Measurements from ENCODE around the gene CEACAM3.

The CEACAM3 gene

DNA sequence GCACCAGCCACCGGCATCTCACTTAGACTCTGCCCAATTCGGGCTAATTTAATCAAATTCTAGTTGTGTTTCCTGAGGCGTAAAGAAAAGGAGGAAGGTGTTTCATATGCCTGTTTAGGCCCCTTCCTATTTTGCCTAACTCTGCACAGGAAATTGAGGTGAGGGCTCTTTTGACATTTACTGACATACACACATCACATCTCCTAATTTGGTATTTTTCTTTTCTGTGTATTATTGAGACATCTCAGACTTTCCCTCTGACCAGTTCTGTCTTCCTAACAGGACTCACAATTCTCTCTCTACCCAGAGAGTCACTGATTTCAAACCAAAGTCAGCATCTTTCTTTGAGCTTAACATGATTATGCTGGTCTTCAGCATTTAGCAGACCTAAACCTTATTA lies 7.9 kb downstream of the CEACAM3 start:
- TF ChIP-seq ZFP3 (CRISPR knock-in tag; IDR thresholded peaks at IDR 0.05) (no peak), CSDC2 (CRISPR knock-in tag; IDR thresholded peaks at IDR 0.05) (no peak), ARNTL (CRISPR knock-in tag; IDR thresholded peaks at IDR 0.05; ENCODE audit: borderline replicate concordance, low read depth) (no peak), ZNF565 (CRISPR knock-in tag; conservative IDR thresholded peaks at IDR 0.05; ENCODE audit: low read depth) (no peak)
- TF ChIP-seq, protein P1, sequence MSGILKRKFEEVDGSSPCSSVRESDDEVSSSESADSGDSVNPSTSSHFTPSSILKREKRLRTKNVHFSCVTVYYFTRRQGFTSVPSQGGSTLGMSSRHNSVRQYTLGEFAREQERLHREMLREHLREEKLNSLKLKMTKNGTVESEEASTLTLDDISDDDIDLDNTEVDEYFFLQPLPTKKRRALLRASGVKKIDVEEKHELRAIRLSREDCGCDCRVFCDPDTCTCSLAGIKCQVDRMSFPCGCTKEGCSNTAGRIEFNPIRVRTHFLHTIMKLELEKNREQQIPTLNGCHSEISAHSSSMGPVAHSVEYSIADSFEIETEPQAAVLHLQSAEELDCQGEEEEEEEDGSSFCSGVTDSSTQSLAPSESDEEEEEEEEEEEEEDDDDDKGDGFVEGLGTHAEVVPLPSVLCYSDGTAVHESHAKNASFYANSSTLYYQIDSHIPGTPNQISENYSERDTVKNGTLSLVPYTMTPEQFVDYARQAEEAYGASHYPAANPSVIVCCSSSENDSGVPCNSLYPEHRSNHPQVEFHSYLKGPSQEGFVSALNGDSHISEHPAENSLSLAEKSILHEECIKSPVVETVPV (CRISPR knock-in tag; IDR thresholded peaks at IDR 0.05), result no peak
- ATAC-seq, result no peak

DNA sequence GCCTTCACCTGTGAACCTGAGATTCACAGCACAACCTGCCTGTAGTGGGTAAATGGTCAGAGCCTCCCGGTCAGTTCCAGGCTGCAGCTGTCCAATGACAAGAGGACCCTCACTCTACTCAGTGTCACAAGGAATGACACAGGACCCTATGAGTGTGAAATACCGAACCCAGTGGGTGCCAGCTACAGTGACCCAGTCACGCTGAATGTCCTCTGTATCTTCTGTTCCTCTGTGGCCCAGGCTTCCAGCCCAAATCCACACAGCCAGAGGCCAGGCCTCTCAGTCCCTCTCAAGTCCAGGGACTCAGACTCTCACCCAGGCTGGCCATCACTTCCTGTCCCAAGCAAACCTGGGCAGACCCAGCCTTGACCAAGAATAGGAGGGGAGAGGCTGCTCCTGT lies 10.8 kb downstream of the CEACAM3 start:
- no peak for ATAC-seq

DNA sequence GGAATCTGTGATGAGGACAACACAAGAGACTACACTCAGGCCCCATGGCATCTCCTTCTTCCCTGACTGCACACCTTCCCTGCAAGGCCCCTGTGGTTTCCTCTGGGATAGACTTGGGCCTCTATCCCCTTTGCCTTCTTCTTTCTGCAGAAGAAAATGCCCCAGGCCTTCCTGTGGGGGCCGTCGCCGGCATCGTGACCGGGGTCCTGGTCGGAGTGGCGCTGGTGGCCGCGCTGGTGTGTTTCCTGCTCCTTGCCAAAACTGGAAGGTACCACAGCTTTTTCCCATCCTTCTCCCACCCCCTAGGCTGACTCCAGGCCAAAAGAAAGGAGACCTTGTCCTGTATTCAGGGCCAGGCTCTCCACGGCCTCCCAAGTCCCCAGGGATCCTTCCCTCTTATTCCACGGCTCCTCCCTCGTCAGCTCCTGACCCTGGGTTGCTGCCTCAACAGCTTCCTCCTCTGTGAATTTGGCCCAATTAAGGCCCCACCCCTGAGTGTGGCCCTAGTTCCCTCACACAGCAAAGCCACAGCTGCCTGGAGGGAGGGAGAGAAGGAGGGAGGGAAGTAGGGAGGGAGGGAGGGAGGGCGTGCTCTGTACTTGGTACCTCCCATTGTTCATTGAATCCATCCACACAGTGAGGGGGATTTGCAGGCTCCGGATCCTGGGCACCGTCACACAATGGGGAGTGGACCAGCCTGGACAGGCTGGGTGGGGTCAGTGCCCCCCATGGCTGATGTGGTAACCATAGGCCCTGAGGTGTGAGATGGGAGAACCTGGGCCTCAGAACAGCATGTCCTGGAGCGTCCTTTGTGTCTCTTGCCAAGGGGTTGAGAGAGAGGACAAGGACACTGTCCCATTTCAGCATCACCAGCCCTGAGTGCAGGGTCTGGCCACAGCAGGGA lies 12.5 kb downstream of the CEACAM3 start:
- TF ChIP-seq, protein P2, sequence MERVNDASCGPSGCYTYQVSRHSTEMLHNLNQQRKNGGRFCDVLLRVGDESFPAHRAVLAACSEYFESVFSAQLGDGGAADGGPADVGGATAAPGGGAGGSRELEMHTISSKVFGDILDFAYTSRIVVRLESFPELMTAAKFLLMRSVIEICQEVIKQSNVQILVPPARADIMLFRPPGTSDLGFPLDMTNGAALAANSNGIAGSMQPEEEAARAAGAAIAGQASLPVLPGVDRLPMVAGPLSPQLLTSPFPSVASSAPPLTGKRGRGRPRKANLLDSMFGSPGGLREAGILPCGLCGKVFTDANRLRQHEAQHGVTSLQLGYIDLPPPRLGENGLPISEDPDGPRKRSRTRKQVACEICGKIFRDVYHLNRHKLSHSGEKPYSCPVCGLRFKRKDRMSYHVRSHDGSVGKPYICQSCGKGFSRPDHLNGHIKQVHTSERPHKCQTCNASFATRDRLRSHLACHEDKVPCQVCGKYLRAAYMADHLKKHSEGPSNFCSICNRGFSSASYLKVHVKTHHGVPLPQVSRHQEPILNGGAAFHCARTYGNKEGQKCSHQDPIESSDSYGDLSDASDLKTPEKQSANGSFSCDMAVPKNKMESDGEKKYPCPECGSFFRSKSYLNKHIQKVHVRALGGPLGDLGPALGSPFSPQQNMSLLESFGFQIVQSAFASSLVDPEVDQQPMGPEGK (CRISPR knock-in tag; IDR thresholded peaks at IDR 0.05; ENCODE audit: borderline replicate concordance), result no peak
- TF ChIP-seq ISL1 (CRISPR knock-in tag; IDR thresholded peaks at IDR 0.05) (no peak), ESRRG (CRISPR knock-in tag; IDR thresholded peaks at IDR 0.05) (no peak), SNAI2 (CRISPR knock-in tag; IDR thresholded peaks at IDR 0.05) (no peak)
- TF ChIP-seq, protein P3, sequence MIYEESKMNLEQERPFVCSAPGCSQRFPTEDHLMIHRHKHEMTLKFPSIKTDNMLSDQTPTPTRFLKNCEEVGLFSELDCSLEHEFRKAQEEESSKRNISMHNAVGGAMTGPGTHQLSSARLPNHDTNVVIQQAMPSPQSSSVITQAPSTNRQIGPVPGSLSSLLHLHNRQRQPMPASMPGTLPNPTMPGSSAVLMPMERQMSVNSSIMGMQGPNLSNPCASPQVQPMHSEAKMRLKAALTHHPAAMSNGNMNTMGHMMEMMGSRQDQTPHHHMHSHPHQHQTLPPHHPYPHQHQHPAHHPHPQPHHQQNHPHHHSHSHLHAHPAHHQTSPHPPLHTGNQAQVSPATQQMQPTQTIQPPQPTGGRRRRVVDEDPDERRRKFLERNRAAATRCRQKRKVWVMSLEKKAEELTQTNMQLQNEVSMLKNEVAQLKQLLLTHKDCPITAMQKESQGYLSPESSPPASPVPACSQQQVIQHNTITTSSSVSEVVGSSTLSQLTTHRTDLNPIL (CRISPR knock-in tag; IDR thresholded peaks at IDR 0.05; ENCODE audit: low read depth), result no peak
- no peak for ATAC-seq

More for the DNA sequence above, 10.8 kb downstream of the CEACAM3 start:
- TF ChIP-seq CSDC2 (CRISPR knock-in tag; IDR thresholded peaks at IDR 0.05) (no peak), ESRRG (CRISPR knock-in tag; IDR thresholded peaks at IDR 0.05) (no peak), ZFP3 (CRISPR knock-in tag; IDR thresholded peaks at IDR 0.05) (no peak), TCF4 (CRISPR knock-in tag; IDR thresholded peaks at IDR 0.05; ENCODE audit: borderline replicate concordance) (no peak), ZFP30 (CRISPR knock-in tag; IDR thresholded peaks at IDR 0.05) (no peak), ZC3H10 (CRISPR knock-in tag; IDR thresholded peaks at IDR 0.05) (no peak)
- TF ChIP-seq, protein P4, sequence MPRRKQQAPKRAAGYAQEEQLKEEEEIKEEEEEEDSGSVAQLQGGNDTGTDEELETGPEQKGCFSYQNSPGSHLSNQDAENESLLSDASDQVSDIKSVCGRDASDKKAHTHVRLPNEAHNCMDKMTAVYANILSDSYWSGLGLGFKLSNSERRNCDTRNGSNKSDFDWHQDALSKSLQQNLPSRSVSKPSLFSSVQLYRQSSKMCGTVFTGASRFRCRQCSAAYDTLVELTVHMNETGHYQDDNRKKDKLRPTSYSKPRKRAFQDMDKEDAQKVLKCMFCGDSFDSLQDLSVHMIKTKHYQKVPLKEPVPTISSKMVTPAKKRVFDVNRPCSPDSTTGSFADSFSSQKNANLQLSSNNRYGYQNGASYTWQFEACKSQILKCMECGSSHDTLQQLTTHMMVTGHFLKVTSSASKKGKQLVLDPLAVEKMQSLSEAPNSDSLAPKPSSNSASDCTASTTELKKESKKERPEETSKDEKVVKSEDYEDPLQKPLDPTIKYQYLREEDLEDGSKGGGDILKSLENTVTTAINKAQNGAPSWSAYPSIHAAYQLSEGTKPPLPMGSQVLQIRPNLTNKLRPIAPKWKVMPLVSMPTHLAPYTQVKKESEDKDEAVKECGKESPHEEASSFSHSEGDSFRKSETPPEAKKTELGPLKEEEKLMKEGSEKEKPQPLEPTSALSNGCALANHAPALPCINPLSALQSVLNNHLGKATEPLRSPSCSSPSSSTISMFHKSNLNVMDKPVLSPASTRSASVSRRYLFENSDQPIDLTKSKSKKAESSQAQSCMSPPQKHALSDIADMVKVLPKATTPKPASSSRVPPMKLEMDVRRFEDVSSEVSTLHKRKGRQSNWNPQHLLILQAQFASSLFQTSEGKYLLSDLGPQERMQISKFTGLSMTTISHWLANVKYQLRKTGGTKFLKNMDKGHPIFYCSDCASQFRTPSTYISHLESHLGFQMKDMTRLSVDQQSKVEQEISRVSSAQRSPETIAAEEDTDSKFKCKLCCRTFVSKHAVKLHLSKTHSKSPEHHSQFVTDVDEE (CRISPR knock-in tag; IDR thresholded peaks at IDR 0.05), result no peak
- TF ChIP-seq, protein P5, sequence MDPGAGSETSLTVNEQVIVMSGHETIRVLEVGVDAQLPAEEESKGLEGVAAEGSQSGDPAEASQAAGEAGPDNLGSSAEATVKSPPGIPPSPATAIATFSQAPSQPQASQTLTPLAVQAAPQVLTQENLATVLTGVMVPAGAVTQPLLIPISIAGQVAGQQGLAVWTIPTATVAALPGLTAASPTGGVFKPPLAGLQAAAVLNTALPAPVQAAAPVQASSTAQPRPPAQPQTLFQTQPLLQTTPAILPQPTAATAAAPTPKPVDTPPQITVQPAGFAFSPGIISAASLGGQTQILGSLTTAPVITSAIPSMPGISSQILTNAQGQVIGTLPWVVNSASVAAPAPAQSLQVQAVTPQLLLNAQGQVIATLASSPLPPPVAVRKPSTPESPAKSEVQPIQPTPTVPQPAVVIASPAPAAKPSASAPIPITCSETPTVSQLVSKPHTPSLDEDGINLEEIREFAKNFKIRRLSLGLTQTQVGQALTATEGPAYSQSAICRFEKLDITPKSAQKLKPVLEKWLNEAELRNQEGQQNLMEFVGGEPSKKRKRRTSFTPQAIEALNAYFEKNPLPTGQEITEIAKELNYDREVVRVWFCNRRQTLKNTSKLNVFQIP (CRISPR knock-in tag; IDR thresholded peaks at IDR 0.05; ENCODE audit: borderline replicate concordance, low read depth), result no peak

DNA sequence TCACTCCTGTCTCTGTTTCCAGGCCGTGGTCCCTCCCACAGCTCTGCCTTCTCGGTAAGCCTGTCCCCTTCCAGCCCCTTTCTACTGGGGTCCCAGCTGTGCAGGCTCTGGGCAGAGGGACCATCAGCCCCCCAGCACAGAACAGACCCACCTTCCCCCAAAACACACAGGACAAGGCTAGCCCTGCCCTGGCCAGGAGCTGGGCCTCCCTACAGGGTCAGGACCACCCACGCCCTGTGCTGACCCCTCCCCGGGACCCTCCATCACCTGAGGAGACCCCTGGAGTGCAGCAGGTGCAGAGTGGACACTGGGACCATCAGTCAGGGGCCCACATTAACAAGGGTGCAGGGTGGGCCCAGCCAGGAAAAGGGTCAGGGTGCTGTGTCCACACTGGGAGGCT lies 13.9 kb downstream of the CEACAM3 start:
- no peak for ATAC-seq
- TF ChIP-seq, protein P4 (CRISPR knock-in tag; IDR thresholded peaks at IDR 0.05), result no peak
- TF ChIP-seq ZNF8 (CRISPR knock-in tag; IDR thresholded peaks at IDR 0.05), result no peak
- no peak for TF ChIP-seq ZC3H10 (CRISPR knock-in tag; IDR thresholded peaks at IDR 0.05)
- TF ChIP-seq TOX (CRISPR knock-in tag; IDR thresholded peaks at IDR 0.05; ENCODE audit: borderline replicate concordance), result no peak
- no peak for TF ChIP-seq ZFP3 (CRISPR knock-in tag; IDR thresholded peaks at IDR 0.05)
- no peak for TF ChIP-seq TCF4 (CRISPR knock-in tag; IDR thresholded peaks at IDR 0.05; ENCODE audit: borderline replicate concordance)
- TF ChIP-seq, protein P2 (CRISPR knock-in tag; IDR thresholded peaks at IDR 0.05; ENCODE audit: borderline replicate concordance), result no peak
- no peak for TF ChIP-seq GLIS3 (CRISPR knock-in tag; IDR thresholded peaks at IDR 0.05)
- TF ChIP-seq PPARA (CRISPR knock-in tag; IDR thresholded peaks at IDR 0.05; ENCODE audit: borderline replicate concordance), result no peak
- TF ChIP-seq ZNF565 (CRISPR knock-in tag; conservative IDR thresholded peaks at IDR 0.05; ENCODE audit: low read depth), result no peak
- no peak for TF ChIP-seq ZFP30 (CRISPR knock-in tag; IDR thresholded peaks at IDR 0.05)
- TF ChIP-seq SNAI2 (CRISPR knock-in tag; IDR thresholded peaks at IDR 0.05), result no peak
- TF ChIP-seq ESRRG (CRISPR knock-in tag; IDR thresholded peaks at IDR 0.05), result no peak
- no peak for TF ChIP-seq ISL1 (CRISPR knock-in tag; IDR thresholded peaks at IDR 0.05)
